HEK293 (cell line): Measurements from ENCODE around the gene FUBP1.

Experiments used
- CTCF ChIP-seq: fragments of 450-650 bp; formaldehyde crosslinking; IDR thresholded peaks from 2 replicates; pipeline ENCODE4 v1.5.1; 2016; ENCODE audit warnings: missing biosample characterization, missing genetic modification characterization
- EGR2 ChIP-seq: fragments of 450-650 bp; formaldehyde crosslinking; IDR thresholded peaks from 2 replicates; pipeline ENCODE4 v1.5.1; 2016; ENCODE audit warnings: low read depth, missing biosample characterization, missing genetic modification characterization
- HOXD13 ChIP-seq: sonication (generic); formaldehyde crosslinking; IDR thresholded peaks from 2 replicates; pipeline ENCODE4 v1.8.0; 2022; ENCODE audit warnings: missing genetic modification reagents, borderline replicate concordance
- MYNN ChIP-seq: fragments of 450-650 bp; formaldehyde crosslinking; IDR thresholded peaks from 2 replicates; pipeline ENCODE4 v1.5.1; 2016; ENCODE audit warnings: missing biosample characterization, missing genetic modification characterization, borderline replicate concordance
- PRDM4 ChIP-seq: fragments of 450-650 bp; formaldehyde crosslinking; IDR thresholded peaks from 2 replicates; pipeline ENCODE4 v1.5.1; 2017; ENCODE audit warnings: missing biosample characterization, missing genetic modification characterization
- REST ChIP-seq: fragments of 450-650 bp; formaldehyde crosslinking; IDR thresholded peaks from 2 replicates; pipeline ENCODE4 v1.5.1; 2016; ENCODE audit warnings: missing biosample characterization, missing genetic modification characterization
- ZBTB8A ChIP-seq: fragments of 450-650 bp; formaldehyde crosslinking; IDR thresholded peaks from 2 replicates; pipeline ENCODE4 v1.5.1; 2016; ENCODE audit warnings: missing biosample characterization, missing genetic modification characterization
- ZNF138 ChIP-seq: fragments of 450-650 bp; formaldehyde crosslinking; IDR thresholded peaks from 2 replicates; pipeline ENCODE4 v1.5.1; 2016; ENCODE audit warnings: missing biosample characterization, missing genetic modification characterization, borderline replicate concordance
- ZNF274 ChIP-seq, 2 experiments: fragments of 200-500 bp in 1 of 2; fragments of 450-650 bp in 1 of 2; sonication (Bioruptor generic) in 1 of 2; formaldehyde crosslinking in 1 of 2; IDR thresholded peaks; 2 replicates each; pipeline versions ENCODE4 v1.5.1 to v1.6.1; 2014 to 2016; ENCODE audit warnings: borderline replicate concordance in 1 of 2, inconsistent platforms in 1 of 2, low read length in 1 of 2, missing biosample characterization in 1 of 2, missing genetic modification characterization in 1 of 2
- ZNF394 ChIP-seq: fragments of 450-650 bp; formaldehyde crosslinking; IDR thresholded peaks from 2 replicates; pipeline ENCODE4 v1.5.1; 2016; ENCODE audit warnings: missing biosample characterization, missing genetic modification characterization, mild to moderate bottlenecking, moderate library complexity, borderline replicate concordance
- ZNF529 ChIP-seq: fragments of 450-650 bp; formaldehyde crosslinking; IDR thresholded peaks from 2 replicates; pipeline ENCODE4 v1.5.1; 2017; ENCODE audit warnings: missing genetic modification characterization, missing biosample characterization; ENCODE audit not compliant: insufficient replicate concordance
- ZNF530 ChIP-seq: fragments of 450-650 bp; formaldehyde crosslinking; IDR thresholded peaks from 2 replicates; pipeline ENCODE4 v1.5.1; 2016; ENCODE audit warnings: low read depth, missing biosample characterization, missing genetic modification characterization
- ZNF558 ChIP-seq: fragments of 450-650 bp; formaldehyde crosslinking; IDR thresholded peaks from 2 replicates; pipeline ENCODE4 v1.5.1; 2016; ENCODE audit warnings: missing biosample characterization, missing genetic modification characterization
- ZNF830 ChIP-seq: fragments of 450-650 bp; IDR thresholded peaks from 2 replicates; pipeline ENCODE4 v1.5.0; 2018; ENCODE audit warnings: missing biosample characterization, missing genetic modification characterization, low read depth, mild to moderate bottlenecking, moderate library complexity

GRCh38 chr1:77929806-77930205, 49.1 kb downstream of the FUBP1 start:
- no peak for TF ChIP-seq ZNF274 (IDR thresholded peaks at IDR 0.05; ENCODE audit: low read length)
- TF ChIP-seq ZNF274 (tag by site-specific recombination; IDR thresholded peaks at IDR 0.05; ENCODE audit: borderline replicate concordance), result no peak
- no peak for TF ChIP-seq ZNF558
- TF ChIP-seq MYNN (tag by site-specific recombination), result no peak
- TF ChIP-seq ZBTB8A, result no peak
- TF ChIP-seq REST (tag by site-specific recombination), result no peak
- TF ChIP-seq ZNF830 (tag by site-specific recombination), result no peak
- TF ChIP-seq ZNF138 (tag by site-specific recombination), result no peak
- TF ChIP-seq CTCF (tag by site-specific recombination), result no peak
- no peak for TF ChIP-seq ZNF394 (tag by site-specific recombination)
- no peak for TF ChIP-seq ZNF530 (tag by site-specific recombination)
- no peak for TF ChIP-seq PRDM4
- no peak for TF ChIP-seq ZNF529 (tag by site-specific recombination)
- no peak for TF ChIP-seq HOXD13 (CRISPR knock-in tag)
- no peak for TF ChIP-seq EGR2 (tag by site-specific recombination)
